H54 (cell line): ENCODE measurements around the gene NME7.

Source experiments
- DNase-seq: peaks from one replicate; pipeline ENCODE4 v3.0.0; 2011; ENCODE audit warnings: low spot score, mixed read lengths; ENCODE audit not compliant: insufficient read length
- FAIRE-seq: peaks from 3 replicates; lab custom pipeline; 2011; peaks lifted over from hg19 to GRCh38; lab: Jason Lieb, UNC
- POLR2A ChIP-seq: IDR thresholded peaks from 2 replicates; pipeline ENCODE4 v1.6.1; 2011; ENCODE audit warnings: low read depth, mild to moderate bottlenecking, low read length

NME7 gene

DNA sequence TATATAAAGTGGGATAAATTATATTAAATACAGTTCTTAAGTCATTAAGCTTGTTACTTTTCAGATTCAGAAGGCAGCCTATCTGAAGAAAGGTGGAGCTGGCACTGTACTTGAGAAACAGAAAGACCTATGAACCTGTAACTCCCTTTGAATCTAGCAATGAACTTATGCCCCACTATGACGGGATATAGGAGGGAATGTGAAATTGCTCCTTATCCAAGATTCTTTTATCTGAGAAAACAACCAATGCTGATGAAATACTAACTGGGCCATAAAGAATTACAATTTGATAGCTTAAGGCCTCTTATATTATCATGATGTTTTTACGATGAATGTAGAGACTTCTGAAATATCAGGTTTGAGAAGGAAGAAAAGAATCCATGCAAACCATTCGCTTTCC is 211.0 kb downstream of the NME7 start:
- FAIRE-seq: no peak

DNA sequence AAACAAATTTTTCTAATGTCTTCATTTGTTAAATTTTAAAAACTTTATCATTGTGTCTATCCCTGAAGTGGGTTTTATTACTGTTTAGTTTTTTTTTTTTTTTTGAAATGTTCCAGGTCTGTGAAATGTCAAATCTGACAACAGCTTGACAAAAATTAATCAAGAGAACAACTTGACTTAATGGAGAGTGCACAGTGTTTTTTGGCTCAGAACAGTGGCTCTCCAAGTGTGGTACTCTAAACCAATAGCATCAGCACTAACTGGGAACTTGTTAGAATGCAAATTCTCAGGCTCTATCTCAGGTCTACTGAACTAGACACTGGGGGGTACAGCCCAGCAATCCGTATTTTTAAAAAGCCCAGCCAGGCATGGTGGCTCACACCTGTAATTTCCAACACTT is 211.9 kb downstream of the NME7 start:
- no peak for TF ChIP-seq POLR2A
- DNase-seq (no peak), FAIRE-seq (no peak)

More for the DNA sequence above, 211.0 kb downstream of the NME7 start:
- TF ChIP-seq POLR2A: no peak
- DNase-seq: no peak

DNA sequence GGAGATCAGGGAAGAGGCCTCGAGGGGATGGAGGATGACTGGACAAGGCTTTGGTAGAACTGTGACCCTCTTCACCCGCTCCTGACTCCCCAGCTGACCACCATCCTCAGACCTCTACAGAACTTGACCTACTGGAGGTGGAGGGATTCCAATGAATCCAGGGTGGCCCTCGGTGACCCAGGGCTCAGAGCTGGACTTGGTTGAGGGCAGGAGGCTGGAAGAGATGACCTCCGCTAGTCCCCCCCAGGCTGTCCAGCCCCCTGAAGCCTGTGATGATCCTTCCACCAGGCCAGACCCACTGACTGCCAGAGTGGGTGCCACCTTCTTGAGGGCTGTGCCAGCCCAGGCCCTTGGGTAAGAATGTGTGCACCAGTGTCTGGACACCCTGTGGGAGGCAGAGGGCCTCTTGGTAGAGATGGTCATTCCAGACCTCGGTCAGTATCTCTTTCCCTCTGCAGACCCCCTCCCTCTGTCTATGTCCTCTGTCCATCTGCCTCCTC is 216.2 kb downstream of the NME7 start:
- DNase-seq: no peak
- no peak for FAIRE-seq
- TF ChIP-seq POLR2A: no peak

DNA sequence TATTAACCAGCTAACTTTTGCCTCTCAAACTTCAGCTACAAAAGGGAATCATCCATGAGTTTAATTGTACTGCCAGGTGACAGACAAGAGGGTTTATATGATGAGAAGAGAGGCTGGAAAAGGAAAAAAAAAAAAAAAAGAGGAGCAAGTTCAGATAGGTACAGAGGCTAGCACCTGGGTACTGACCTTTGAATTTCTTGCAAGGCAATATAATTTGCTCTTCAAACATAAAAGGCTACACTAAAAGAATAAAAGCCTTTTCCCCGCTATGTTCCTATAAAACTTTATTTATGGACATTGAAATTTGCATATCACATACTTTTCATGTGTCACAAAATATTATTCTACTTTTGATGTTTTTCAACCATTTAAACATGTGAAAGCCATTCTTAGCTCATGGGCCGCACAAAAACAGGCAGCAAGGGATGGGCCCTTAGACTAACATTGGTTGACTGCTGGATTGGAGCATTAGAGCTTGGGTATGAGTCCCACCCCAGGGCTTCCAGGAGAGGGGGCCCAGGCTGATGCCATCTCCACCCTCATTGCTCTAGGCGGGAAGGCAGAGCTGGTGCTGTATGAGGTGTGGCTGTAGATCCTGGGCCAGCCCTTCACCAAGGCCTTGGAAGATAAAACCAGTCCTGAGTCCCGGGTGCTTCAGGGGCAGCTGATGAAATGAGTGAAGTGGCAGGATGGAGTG is 216.8 kb downstream of the NME7 start:
- TF ChIP-seq POLR2A: no peak
- DNase-seq (no peak), FAIRE-seq (no peak)

DNA sequence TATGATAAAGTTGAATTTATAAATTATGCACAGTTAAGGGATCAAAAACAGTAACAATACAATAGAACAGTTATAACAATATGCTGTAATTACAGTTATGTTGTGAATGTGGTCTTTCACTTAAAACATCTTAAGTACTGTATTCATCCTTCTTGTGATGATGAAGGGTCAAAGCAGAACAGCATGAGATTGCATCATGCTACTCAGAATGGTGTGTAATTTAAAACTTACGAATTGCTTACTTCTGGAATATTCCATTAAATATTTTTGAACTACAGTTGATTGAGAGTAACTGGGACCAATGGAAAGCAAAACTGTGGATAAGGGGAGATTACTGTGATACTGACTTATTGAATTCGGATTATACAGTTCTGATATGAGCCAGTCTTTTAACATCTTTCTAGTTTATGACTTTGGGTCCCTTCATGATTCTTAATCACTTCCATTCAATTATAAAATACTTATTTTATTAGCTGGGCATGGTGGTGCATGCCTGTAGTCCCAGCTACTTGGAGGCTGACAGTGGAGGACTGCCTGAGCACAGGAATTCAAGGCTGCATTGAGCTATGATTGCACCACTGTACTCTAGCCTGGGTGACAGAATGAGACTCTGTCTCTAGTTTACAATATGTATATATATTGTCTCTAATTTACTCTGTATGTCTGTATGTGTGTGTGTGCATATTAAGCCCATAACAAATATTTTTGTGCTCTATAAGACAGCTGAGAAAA is 217.9 kb downstream of the NME7 start:
- TF ChIP-seq POLR2A: no peak
- DNase-seq (no peak), FAIRE-seq (no peak)

DNA sequence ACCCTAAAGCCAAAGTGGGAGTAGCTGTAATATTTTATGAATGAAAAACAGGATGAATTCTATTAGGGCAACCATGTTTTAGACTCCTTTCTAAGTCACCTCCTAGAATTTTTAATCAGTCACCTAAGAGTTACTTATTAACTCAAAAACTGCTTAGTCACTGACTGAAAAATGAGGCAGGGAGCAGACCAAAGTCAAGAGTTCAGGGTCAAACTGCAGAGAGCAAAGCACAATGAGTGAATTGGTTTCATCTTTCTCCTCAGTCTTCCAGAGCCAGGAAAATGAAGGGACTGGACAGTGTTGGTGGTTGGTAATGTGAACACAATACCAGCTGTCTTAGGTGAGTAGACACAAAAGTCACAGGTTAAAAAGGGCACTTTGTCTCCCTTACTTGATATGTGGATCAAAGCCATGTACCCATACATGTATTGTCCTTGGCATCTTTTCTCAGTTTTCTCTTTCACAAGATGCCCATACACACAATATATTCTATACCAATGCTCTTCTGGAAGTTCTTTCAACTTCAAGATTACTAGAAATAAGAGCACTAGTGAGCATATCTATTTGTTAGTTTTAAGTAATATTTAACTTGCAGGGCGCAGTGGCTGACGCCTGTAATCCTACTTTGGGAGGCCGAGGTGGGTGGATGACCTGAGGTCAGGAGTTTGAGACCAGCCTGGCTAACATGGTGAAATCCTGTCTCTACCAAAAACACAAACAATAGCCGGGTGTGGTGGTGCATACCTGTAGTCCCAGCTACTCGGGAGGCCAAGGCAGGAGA is 218.9 kb downstream of the NME7 start:
- DNase-seq (no peak), FAIRE-seq (no peak)
- TF ChIP-seq POLR2A: no peak

DNA sequence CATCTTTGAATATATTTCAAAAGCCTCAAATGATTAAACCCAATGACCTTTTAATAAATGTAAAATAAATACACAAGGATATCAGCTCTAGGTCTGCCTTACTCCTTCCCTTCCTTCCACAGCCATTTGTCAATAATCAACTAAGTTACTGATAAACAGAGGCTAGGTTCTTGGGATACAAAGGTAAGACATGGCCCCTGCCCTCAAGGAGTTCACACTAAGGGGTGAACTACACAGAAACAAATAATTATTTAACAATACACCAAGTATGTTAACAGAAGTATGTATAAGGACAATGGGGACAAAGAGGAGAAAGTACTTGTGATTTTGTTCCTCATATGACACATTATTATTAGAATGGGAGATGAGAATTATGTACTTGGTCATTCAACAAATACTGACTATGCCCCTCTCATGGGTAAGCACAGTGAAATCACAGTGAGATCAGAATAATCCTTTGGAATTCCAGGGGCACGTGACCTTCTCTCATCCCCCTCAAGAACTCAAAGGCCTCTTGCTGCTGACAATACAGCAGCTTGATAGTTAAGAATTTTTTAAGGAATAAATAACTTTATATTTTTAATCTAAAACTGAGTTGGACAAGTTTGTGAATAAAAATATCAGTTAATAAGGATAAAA is 220.9 kb downstream of the NME7 start:
- FAIRE-seq (no peak), DNase-seq (no peak)
- no peak for TF ChIP-seq POLR2A

DNA sequence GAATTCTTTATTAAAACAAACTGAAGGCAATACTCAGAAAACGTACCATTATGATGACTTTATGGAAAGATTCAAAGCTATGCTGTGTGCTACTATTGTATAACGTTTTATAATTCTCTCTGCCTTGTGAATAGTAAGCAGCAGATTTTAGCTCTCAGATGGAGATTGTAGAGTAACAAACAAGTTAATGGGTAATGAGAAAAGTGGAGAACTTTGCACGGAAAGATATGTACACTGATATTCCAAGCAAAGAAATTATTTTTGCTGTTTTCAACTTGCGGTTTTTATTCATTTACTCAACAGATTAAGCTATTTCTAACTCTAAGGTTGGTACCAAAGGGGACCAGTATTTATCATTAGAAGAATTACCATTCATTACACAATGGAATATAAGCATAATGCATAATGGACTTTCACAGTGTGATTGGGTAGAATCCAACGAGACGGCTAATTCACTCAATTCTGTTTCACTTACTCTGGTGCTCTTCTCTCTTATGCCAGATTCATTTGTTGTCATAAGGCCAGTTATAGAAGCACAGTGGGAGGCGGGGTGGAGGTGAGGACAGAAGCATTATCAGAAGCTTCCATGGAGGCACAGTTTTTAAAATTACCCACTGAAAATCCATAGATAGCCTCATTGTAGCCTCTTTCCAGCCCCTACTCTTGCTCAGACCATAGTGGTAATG is 222.5 kb downstream of the NME7 start:
- TF ChIP-seq POLR2A: no peak
- FAIRE-seq (no peak), DNase-seq (no peak)

DNA sequence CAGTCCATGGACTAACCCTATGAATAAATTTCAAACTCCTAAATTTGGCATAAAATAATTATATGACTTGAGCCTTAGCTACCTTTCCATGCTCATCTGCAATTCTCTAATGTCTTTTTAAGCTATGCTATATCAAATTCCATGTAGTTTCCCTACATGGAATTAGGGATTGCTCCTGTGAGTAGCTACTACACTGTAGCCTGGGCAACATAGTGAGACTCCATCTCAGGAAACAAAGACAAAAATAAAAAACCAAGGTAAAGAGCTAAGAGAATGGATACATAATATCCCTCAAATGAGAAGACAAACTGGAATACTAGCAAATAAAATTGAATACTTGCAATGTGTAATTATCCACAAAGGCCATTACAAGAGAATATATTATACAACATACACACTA is 223.6 kb downstream of the NME7 start:
- DNase-seq (no peak), FAIRE-seq (no peak)
- no peak for TF ChIP-seq POLR2A

DNA sequence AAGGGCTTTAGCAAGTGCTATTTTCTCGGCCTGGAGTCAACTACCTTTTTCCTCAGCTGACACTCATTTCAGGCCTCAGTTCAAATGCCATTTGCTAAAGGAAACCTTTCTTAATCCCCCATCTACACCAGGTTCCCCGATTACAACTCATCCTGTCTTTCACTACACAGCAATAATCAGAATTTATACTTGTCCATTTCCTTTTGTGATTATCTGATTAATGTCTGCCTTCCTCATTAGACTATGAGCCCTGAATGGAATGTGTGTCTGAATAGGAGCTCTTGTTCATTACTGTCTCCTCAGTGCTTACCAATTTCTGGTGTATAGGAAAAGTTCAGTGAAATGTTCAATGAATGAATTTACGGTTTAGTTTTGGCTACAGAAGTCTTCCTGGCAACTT is 224.3 kb downstream of the NME7 start:
- no peak for DNase-seq
- TF ChIP-seq POLR2A: no peak
- no peak for FAIRE-seq

DNA sequence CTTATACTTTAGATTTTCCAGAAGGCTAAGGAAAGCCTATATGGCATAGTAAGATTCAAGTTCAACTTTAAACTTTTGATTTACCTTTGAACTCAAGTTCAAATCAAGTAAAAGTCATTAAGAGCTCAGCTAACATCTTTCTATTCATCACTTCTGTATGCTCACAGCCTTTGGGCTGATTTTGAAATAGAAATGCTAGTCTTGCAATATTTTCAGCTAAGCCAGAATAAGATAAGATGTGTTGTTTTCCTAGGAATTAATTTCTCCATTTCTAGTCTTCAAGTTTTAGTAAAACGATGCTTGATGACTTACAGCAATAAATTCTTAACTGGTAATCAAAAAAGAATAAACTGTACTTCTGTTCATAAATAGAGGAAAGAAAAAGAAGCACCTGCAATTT is 225.5 kb downstream of the NME7 start:
- no peak for DNase-seq
- TF ChIP-seq POLR2A: no peak
- no peak for FAIRE-seq

DNA sequence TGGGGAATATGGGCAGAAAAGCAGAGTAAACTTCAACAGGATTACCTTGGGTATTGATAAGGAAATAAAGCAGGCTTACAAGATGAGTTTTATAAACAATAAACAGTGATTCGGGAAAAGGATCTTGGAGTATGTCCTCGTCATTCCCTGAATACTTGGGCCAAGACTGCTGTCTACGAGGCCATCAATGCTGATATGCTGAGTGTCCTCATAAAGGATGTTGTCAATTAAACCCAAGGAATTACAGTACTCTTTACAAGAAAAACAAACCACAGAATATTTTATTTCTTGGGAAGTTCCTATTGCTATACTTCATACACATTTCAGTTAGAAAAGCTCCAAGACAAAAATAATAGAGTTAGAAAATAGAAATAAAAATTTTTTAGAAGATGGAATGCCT is 226.2 kb downstream of the NME7 start:
- DNase-seq (no peak), FAIRE-seq (no peak)
- no peak for TF ChIP-seq POLR2A
